Peyer's patch (tissue), 4 donors: ENCODE measurements around the gene IFNA10.
A peak's percentile ranks its signal among the peaks of the same experiment; 100 is the strongest.
"Not testable (repeated sequence)": the region's sequence is repeated elsewhere in the genome, so short reads cannot be mapped to it uniquely, and the experiment has no call there.

ENCODE experiments used
- CTCF ChIP-seq, 6 experiments: fragments of 450-650 bp in 4 of 6; fragments of 200-600 bp in 2 of 6; sonication (generic) in 1 of 6; IDR thresholded peaks; one replicate each; pipeline ENCODE4 v1.5.1; 2017 to 2019; ENCODE audit warnings: antibody characterized with exemption in 6 of 6, mild to moderate bottlenecking in 3 of 6, moderate library complexity in 1 of 6
- POLR2A ChIP-seq, 2 donors: fragments of 450-650 bp; IDR thresholded peaks; one replicate each; pipeline ENCODE4 v1.5.1; 2017; ENCODE audit warnings: antibody characterized with exemption in 2 of 2, mild to moderate bottlenecking in 2 of 2, moderate library complexity in 2 of 2

GRCh38 chr9:21182810-21183736, 23.9 kb downstream of the IFNA10 start:
- TF ChIP-seq POLR2A (IDR thresholded peaks at IDR 0.05): not testable (repeated sequence)
- TF ChIP-seq CTCF (IDR thresholded peaks at IDR 0.05): peak in 2 of 6 experiments; percentile 18 to 32
